Ammon's horn (tissue), 1 donor: ENCODE results near the gene FAF1.

Source experiments
- DNase-seq: peaks from one replicate; pipeline ENCODE4 v3.0.0-alpha.2; 2016; ENCODE audit warnings: low spot score

Gene FAF1

GRCh38 chr1:50415235-50416149 lies 544.6 kb downstream of the FAF1 start:
- no peak for DNase-seq

- DNase-seq: no peak
Measured at GRCh38 chr1:50414853-50415234, 545.2 kb downstream of the FAF1 start.

- DNase-seq: no peak
Measured at GRCh38 chr1:50412813-50413476, 547.1 kb downstream of the FAF1 start.

GRCh38 chr1:50405814-50406213 lies 554.3 kb downstream of the FAF1 start:
- DNase-seq: no peak

- DNase-seq: no peak
Measured at GRCh38 chr1:50393522-50394120, 566.4 kb downstream of the FAF1 start.
